Mucosa of stomach (tissue), 1 donor: Measurements from ENCODE around the gene PER1.
"Not testable (repeated sequence)": the region's sequence is repeated elsewhere in the genome, so short reads cannot be mapped to it uniquely, and the experiment has no call there.

ENCODE experiments used
- H3K27me3 ChIP-seq: one replicate; pipeline ENCODE4 v1.7.0; 2013; ENCODE audit warnings: mild to moderate bottlenecking, low read length; ENCODE audit not compliant: control insufficient read depth, insufficient read depth
- H3K36me3 ChIP-seq: one replicate; pipeline ENCODE4 v1.7.0; 2013; ENCODE audit warnings: low read length; ENCODE audit not compliant: control insufficient read depth, insufficient read depth
- H3K4me1 ChIP-seq: one replicate; pipeline ENCODE4 v1.7.0; 2013; ENCODE audit warnings: mild to moderate bottlenecking, low read length; ENCODE audit not compliant: control insufficient read depth, insufficient read depth
- H3K4me3 ChIP-seq: one replicate; pipeline ENCODE4 v1.7.0; 2013; ENCODE audit warnings: low read length
- H3K9ac ChIP-seq: one replicate; pipeline ENCODE4 v1.7.0; 2013; ENCODE audit warnings: mild to moderate bottlenecking, low read length, moderate library complexity
- H3K9me3 ChIP-seq: one replicate; pipeline ENCODE4 v1.7.0; 2013; ENCODE audit warnings: mild to moderate bottlenecking, low read length, moderate library complexity; ENCODE audit not compliant: control insufficient read depth
- donor health status: Pancreatic carcinoma.

Gene PER1

GRCh38 chr17:8185582-8186445 lies 33.6 kb upstream of the PER1 start:
- no peaks in the 10 kb centered on the region for H3K9me3 ChIP-seq
- no peaks in the 10 kb centered on the region for H3K27me3 ChIP-seq
- peak overlapping the region; percentile 68 for H3K9ac ChIP-seq
- H3K36me3 ChIP-seq = no peaks in the 10 kb centered on the region
- H3K4me1 ChIP-seq = peaks cover 22% of the 10 kb centered on the region
- peak overlapping the region; percentile 58 for H3K4me3 ChIP-seq

GRCh38 chr17:8176998-8177731 lies 25.0 kb upstream of the PER1 start:
- H3K36me3 ChIP-seq = no peaks in the 10 kb centered on the region
- no peaks in the 10 kb centered on the region for H3K9me3 ChIP-seq
- H3K27me3 ChIP-seq = no peaks in the 10 kb centered on the region
- H3K4me1 ChIP-seq = peaks cover 28% of the 10 kb centered on the region
- peak overlapping the region; percentile 77 for H3K4me3 ChIP-seq
- peak overlapping the region; percentile 71 for H3K9ac ChIP-seq

- Histone ChIP-seq H3K36me3 (no peaks in the 10 kb centered on the region), H3K9me3 (no peaks in the 10 kb centered on the region), H3K9ac (peak within 1 kb of the TSS; percentile 71), H3K4me1 (peaks cover 28% of the 10 kb centered on the region), H3K27me3 (no peaks in the 10 kb centered on the region), H3K4me3 (peak within 1 kb of the TSS; percentile 77)
These were observed 24.2 kb upstream of the PER1 start, which contains the start of gene TMEM107 for GRCh38 chr17:8176197-8176940. Gene TMEM107, minus strand, starts transcription at chr17:8176380. Its CDS starts 94 bp downstream, at chr17:8176286.

GRCh38 chr17:8175795-8176196 lies 23.6 kb upstream of the PER1 start:
- no peaks in the 10 kb centered on the region for H3K36me3 ChIP-seq
- H3K9me3 ChIP-seq = no peaks in the 10 kb centered on the region
- no peaks in the 10 kb centered on the region for H3K27me3 ChIP-seq
- peak overlapping the region; percentile 71 for H3K9ac ChIP-seq
- H3K4me1 ChIP-seq = peaks cover 28% of the 10 kb centered on the region
- H3K4me3 ChIP-seq = peak overlapping the region; percentile 77

GRCh38 chr17:8173871-8174322 lies 21.7 kb upstream of the PER1 start:
- Histone ChIP-seq H3K9me3 (no peaks in the 10 kb centered on the region), H3K9ac (peak overlapping the region; percentile 69), H3K27me3 (no peaks in the 10 kb centered on the region), H3K36me3 (no peaks in the 10 kb centered on the region), H3K4me1 (peaks cover 28% of the 10 kb centered on the region), H3K4me3 (peak overlapping the region; percentile 37)

- no peaks in the 10 kb centered on the region for H3K9me3 ChIP-seq
- H3K27me3 ChIP-seq = no peaks in the 10 kb centered on the region
- no peaks in the 10 kb centered on the region for H3K36me3 ChIP-seq
- peak overlapping the region; percentile 69 for H3K9ac ChIP-seq
- H3K4me1 ChIP-seq = peaks cover 28% of the 10 kb centered on the region
- H3K4me3 ChIP-seq = peak overlapping the region; percentile 37
These were observed 21.1 kb upstream of the PER1 start for GRCh38 chr17:8173056-8173870.

- not testable (repeated sequence) for H3K27me3 ChIP-seq, H3K9ac ChIP-seq, H3K4me3 ChIP-seq, H3K9me3 ChIP-seq, H3K36me3 ChIP-seq
- H3K4me1 ChIP-seq = peaks cover 12% of the 10 kb centered on the region
These were observed 18.0 kb upstream of the PER1 start for GRCh38 chr17:8170186-8170585.

- no peak overlapping the region for H3K9ac ChIP-seq
- no peaks in the 10 kb centered on the region for H3K36me3 ChIP-seq
- peaks cover 18% of the 10 kb centered on the region for H3K4me1 ChIP-seq
- no peak overlapping the region for H3K4me3 ChIP-seq
- H3K9me3 ChIP-seq = no peaks in the 10 kb centered on the region
- H3K27me3 ChIP-seq = no peaks in the 10 kb centered on the region
These were observed 15.3 kb upstream of the PER1 start for GRCh38 chr17:8167526-8167925.

GRCh38 chr17:8166731-8167130 lies 14.5 kb upstream of the PER1 start:
- no peaks in the 10 kb centered on the region for H3K36me3 ChIP-seq
- H3K9me3 ChIP-seq = no peaks in the 10 kb centered on the region
- H3K4me3 ChIP-seq = no peak overlapping the region
- H3K9ac ChIP-seq = no peak overlapping the region
- no peaks in the 10 kb centered on the region for H3K27me3 ChIP-seq
- peaks cover 19% of the 10 kb centered on the region for H3K4me1 ChIP-seq

- Histone ChIP-seq H3K9me3 (no peaks in the 10 kb centered on the region), H3K36me3 (peaks cover 8% of the 10 kb centered on the region), H3K4me1 (peaks cover 32% of the 10 kb centered on the region), H3K4me3 (no peak overlapping the region), H3K9ac (peak overlapping the region; percentile 47), H3K27me3 (no peaks in the 10 kb centered on the region)
These were observed 12.6 kb upstream of the PER1 start for GRCh38 chr17:8164815-8165131.
